Fibroblast of lung (primary cell): Measurements from ENCODE around the gene TCAIM.

Experiments used
- CTCF ChIP-seq, 2 donors: IDR thresholded peaks in 1 of 2; conservative IDR thresholded peaks in 1 of 2; 1 replicate in 1 of 2; 2 replicates in 1 of 2; pipeline ENCODE4 v1.5.1; 2011 to 2012; ENCODE audit warnings: low read length in 2 of 2, control low read depth in 1 of 2, inconsistent platforms in 1 of 2, low read depth in 1 of 2, mild to moderate bottlenecking in 1 of 2
- EZH2 ChIP-seq: IDR thresholded peaks from 2 replicates; pipeline ENCODE4 v1.5.1; 2012; ENCODE audit warnings: low read length, control low read depth, mild to moderate bottlenecking; ENCODE audit errors: missing control alignments

DNA sequence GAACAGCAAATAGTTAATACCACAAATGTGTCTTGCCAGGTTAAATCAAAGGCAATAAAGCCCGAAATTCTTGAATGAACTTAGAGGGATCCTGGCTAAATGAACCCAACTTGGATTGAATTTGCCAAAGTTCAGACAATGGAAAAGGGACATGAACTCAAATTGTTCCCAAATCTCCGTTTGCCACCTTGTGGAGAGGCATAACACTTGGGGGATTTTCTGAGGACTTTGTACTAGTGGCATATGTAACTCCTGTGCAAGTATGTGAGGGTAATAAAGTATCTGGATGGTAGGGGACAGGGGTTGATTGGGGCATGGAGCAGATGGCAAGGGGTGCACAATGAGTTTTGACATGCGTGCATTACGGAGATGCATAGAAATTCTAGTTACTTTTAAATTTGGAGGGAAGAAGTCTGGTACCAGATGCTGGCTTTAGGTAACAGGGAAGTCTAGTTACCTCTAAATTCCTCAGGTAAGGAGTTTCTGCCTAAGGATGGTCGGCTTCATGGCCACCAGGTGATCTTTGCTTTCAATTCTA, 1.2 kb upstream of the TCAIM start:
- TF ChIP-seq CTCF (conservative IDR thresholded peaks at IDR 0.05 in 1 of 2, IDR thresholded peaks at IDR 0.05 in 1 of 2; ENCODE audit: low read depth in 1 of 2, low read length in 2 of 2) (no peak), EZH2 (no peak)
